Measurements from ENCODE around the gene INPP5F.

INPP5F gene

GRCh38 chr10:119725828-119726675, at the start of gene INPP5F:
TSS of gene INPP5F (plus strand) at chr10:119726050. CDS start at chr10:119726263, 213 bp downstream.
- in situ Hi-C loops (cut with MboI; ENCODE audit: low sequenced_read_pairs), result no loop called here

- in situ Hi-C loops (cut with MboI; ENCODE audit: low sequenced_read_pairs), result no loop called here
Observed at GRCh38 chr10:119677126-119677525, 48.7 kb upstream of the INPP5F start.

GRCh38 chr10:119677904-119678755, 47.7 kb upstream of the INPP5F start:
- in situ Hi-C loops (cut with MboI; ENCODE audit: low sequenced_read_pairs), result no loop called here

- in situ Hi-C loops (cut with MboI; ENCODE audit: low sequenced_read_pairs), result no loop called here
Observed at GRCh38 chr10:119679480-119679829, 46.4 kb upstream of the INPP5F start.

- in situ Hi-C loops (cut with MboI; ENCODE audit: low sequenced_read_pairs), result no loop called here
Observed at GRCh38 chr10:119680050-119680449, 45.8 kb upstream of the INPP5F start.

- in situ Hi-C loops (cut with MboI; ENCODE audit: low sequenced_read_pairs), result no loop called here
Observed at GRCh38 chr10:119680650-119681081, 45.2 kb upstream of the INPP5F start.

- in situ Hi-C loops (cut with MboI; ENCODE audit: low sequenced_read_pairs), result no loop called here
Observed at GRCh38 chr10:119686465-119687191, 39.2 kb upstream of the INPP5F start.

GRCh38 chr10:119687192-119688032, 38.4 kb upstream of the INPP5F start:
- in situ Hi-C loops (cut with MboI; ENCODE audit: low sequenced_read_pairs), result no loop called here

GRCh38 chr10:119688033-119688508, 37.8 kb upstream of the INPP5F start:
- in situ Hi-C loops (cut with MboI; ENCODE audit: low sequenced_read_pairs), result no loop called here

GRCh38 chr10:119689016-119689580, 36.8 kb upstream of the INPP5F start:
- in situ Hi-C loops (cut with MboI; ENCODE audit: low sequenced_read_pairs), result no loop called here

- in situ Hi-C loops (cut with MboI; ENCODE audit: low sequenced_read_pairs), result no loop called here
Observed at GRCh38 chr10:119691726-119692125, 34.1 kb upstream of the INPP5F start.

- in situ Hi-C loops (cut with MboI; ENCODE audit: low sequenced_read_pairs), result no loop called here
Observed at GRCh38 chr10:119693262-119693957, 32.4 kb upstream of the INPP5F start.

- in situ Hi-C loops (cut with MboI; ENCODE audit: low sequenced_read_pairs), result no loop called here
Observed at GRCh38 chr10:119694608-119695007, 31.2 kb upstream of the INPP5F start.

GRCh38 chr10:119700321-119700954, 25.4 kb upstream of the INPP5F start:
- in situ Hi-C loops (cut with MboI; ENCODE audit: low sequenced_read_pairs), result no loop called here

- in situ Hi-C loops (cut with MboI; ENCODE audit: low sequenced_read_pairs), result no loop called here
Observed at GRCh38 chr10:119701861-119702260, 24.0 kb upstream of the INPP5F start.

- in situ Hi-C loops (cut with MboI; ENCODE audit: low sequenced_read_pairs), result no loop called here
Observed at GRCh38 chr10:119702583-119702982, 23.3 kb upstream of the INPP5F start.

- in situ Hi-C loops (cut with MboI; ENCODE audit: low sequenced_read_pairs), result no loop called here
Observed at GRCh38 chr10:119703903-119704508, 21.8 kb upstream of the INPP5F start.

- in situ Hi-C loops (cut with MboI; ENCODE audit: low sequenced_read_pairs), result no loop called here
Observed at GRCh38 chr10:119705434-119705831, 20.4 kb upstream of the INPP5F start.

All from hTERT RPE-1 (cell line).